Hepatocyte (in vitro differentiated cells): ENCODE results near the gene LGALS14.

Source experiments
- EZH2 ChIP-seq: fragments of 200-600 bp; sonication (generic); IDR thresholded peaks from 2 replicates; pipeline ENCODE4 v1.6.1; 2016; ENCODE audit warnings: antibody characterized with exemption, mild to moderate bottlenecking, borderline replicate concordance
- EZH2phosphoT487 ChIP-seq: fragments of 200-600 bp; sonication (generic); IDR thresholded peaks from one replicate; pipeline ENCODE4 v1.6.1; 2018; ENCODE audit warnings: antibody characterized with exemption, mild to moderate bottlenecking, low read depth, moderate library complexity; ENCODE audit not compliant: unreplicated experiment, severe bottlenecking
- TF ChIP-seq, protein P1 (sequence below): fragments of 200-600 bp; sonication (generic); IDR thresholded peaks from 2 replicates; pipeline ENCODE4 v1.5.1; 2016; ENCODE audit warnings: antibody characterized with exemption, mild to moderate bottlenecking; ENCODE audit not compliant: poor library complexity

GRCh38 chr19:39728040-39728439 lies 23.8 kb downstream of the LGALS14 start:
- TF ChIP-seq, protein P1, sequence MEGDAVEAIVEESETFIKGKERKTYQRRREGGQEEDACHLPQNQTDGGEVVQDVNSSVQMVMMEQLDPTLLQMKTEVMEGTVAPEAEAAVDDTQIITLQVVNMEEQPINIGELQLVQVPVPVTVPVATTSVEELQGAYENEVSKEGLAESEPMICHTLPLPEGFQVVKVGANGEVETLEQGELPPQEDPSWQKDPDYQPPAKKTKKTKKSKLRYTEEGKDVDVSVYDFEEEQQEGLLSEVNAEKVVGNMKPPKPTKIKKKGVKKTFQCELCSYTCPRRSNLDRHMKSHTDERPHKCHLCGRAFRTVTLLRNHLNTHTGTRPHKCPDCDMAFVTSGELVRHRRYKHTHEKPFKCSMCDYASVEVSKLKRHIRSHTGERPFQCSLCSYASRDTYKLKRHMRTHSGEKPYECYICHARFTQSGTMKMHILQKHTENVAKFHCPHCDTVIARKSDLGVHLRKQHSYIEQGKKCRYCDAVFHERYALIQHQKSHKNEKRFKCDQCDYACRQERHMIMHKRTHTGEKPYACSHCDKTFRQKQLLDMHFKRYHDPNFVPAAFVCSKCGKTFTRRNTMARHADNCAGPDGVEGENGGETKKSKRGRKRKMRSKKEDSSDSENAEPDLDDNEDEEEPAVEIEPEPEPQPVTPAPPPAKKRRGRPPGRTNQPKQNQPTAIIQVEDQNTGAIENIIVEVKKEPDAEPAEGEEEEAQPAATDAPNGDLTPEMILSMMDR: no peak
- no peak for TF ChIP-seq EZH2
- TF ChIP-seq EZH2phosphoT487: no peak
